SK-N-SH (cell line): Measurements from ENCODE around the gene C12orf56.

Experiments
- CTCF ChIP-seq: fragments of 200-600 bp; sonication (generic); IDR thresholded peaks from 2 replicates; pipeline ENCODE4 v1.6.1; 2017; ENCODE audit warnings: antibody characterized with exemption, mild to moderate bottlenecking, moderate library complexity
- ELF1 ChIP-seq: IDR thresholded peaks from 2 replicates; pipeline ENCODE4 v1.4.0; 2012
- POLR2AphosphoS5 ChIP-seq: IDR thresholded peaks from 2 replicates; pipeline ENCODE4 v1.6.1; 2012; ENCODE audit warnings: low read depth, low read length
- RAD21 ChIP-seq: IDR thresholded peaks from 2 replicates; pipeline ENCODE4 v1.6.1; 2012; ENCODE audit warnings: mild to moderate bottlenecking, low read length
- RFX5 ChIP-seq: IDR thresholded peaks from 2 replicates; pipeline ENCODE4 v1.6.1; 2012; ENCODE audit warnings: mild to moderate bottlenecking, improper control_type of control experiment, low read length
- SMC3 ChIP-seq: IDR thresholded peaks from 2 replicates; pipeline ENCODE4 v1.6.1; 2012; ENCODE audit warnings: low read depth, low read length, improper control_type of control experiment
- USF2 ChIP-seq: fragments of 150-350 bp; IDR thresholded peaks from 2 replicates; pipeline ENCODE4 v1.6.1; 2017; ENCODE audit warnings: antibody characterized with exemption, low read length, low read depth, borderline replicate concordance
- YY1 ChIP-seq: IDR thresholded peaks from 2 replicates; pipeline ENCODE4 v1.4.0; 2012; ENCODE audit warnings: low read depth, mild to moderate bottlenecking
- TF ChIP-seq, protein P1 (sequence below): IDR thresholded peaks from 2 replicates; pipeline ENCODE4 v1.6.1; 2012; ENCODE audit warnings: mild to moderate bottlenecking, low read depth, low read length, moderate library complexity

DNA sequence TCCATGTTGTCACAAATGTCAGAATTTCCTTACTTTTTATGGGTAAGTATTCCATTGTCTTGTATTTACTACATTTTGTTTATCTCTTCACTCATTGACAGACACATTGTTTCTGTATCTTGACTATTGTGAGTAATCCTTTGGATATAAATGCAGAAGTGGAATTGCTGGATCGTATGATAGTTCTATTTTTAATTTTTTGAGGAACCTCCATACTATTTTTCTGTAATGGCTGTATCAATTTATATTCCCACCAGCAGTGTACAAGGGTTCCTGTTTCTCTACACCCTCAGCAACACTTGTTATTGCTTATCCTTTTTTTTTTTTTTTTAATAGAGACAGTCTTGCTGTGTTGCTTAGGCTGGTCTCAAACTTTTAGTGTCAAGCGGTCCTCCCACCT is 164.9 kb downstream of the C12orf56 start:
- no peak for TF ChIP-seq RAD21
- TF ChIP-seq RFX5, result no peak
- TF ChIP-seq, protein P1, sequence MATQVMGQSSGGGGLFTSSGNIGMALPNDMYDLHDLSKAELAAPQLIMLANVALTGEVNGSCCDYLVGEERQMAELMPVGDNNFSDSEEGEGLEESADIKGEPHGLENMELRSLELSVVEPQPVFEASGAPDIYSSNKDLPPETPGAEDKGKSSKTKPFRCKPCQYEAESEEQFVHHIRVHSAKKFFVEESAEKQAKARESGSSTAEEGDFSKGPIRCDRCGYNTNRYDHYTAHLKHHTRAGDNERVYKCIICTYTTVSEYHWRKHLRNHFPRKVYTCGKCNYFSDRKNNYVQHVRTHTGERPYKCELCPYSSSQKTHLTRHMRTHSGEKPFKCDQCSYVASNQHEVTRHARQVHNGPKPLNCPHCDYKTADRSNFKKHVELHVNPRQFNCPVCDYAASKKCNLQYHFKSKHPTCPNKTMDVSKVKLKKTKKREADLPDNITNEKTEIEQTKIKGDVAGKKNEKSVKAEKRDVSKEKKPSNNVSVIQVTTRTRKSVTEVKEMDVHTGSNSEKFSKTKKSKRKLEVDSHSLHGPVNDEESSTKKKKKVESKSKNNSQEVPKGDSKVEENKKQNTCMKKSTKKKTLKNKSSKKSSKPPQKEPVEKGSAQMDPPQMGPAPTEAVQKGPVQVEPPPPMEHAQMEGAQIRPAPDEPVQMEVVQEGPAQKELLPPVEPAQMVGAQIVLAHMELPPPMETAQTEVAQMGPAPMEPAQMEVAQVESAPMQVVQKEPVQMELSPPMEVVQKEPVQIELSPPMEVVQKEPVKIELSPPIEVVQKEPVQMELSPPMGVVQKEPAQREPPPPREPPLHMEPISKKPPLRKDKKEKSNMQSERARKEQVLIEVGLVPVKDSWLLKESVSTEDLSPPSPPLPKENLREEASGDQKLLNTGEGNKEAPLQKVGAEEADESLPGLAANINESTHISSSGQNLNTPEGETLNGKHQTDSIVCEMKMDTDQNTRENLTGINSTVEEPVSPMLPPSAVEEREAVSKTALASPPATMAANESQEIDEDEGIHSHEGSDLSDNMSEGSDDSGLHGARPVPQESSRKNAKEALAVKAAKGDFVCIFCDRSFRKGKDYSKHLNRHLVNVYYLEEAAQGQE, result no peak
- TF ChIP-seq SMC3, result no peak
- TF ChIP-seq USF2, result no peak
- TF ChIP-seq CTCF, result no peak
- no peak for TF ChIP-seq ELF1
- no peak for TF ChIP-seq YY1
- no peak for TF ChIP-seq POLR2AphosphoS5
